Occipital lobe (tissue), 2 donors: ENCODE results near the gene CNTN2. TPM values are rescaled to one million over a fixed set of nuclear protein-coding genes. Genes with fewer than 3 reads are reported as not detected.

Experiments
- DNase-seq: peaks from one replicate; lab custom pipeline; 2025; lab: John Stamatoyannopoulos, UW
- total RNA-seq: library from RNA; depleted of rRNA; stranded (reverse); fragments of >200 nt; gene quantifications from one replicate; pipeline ENCODE4 v1.2.3, GENCODE V29; 2014

Gene CNTN2
- total RNA-seq, 1 donor from 2014 or later, result 22.8 TPM

- no peak for DNase-seq
Observed at GRCh38 chr1:205071801-205072200, 28.8 kb downstream of the CNTN2 start.

- DNase-seq, result no peak
Observed at GRCh38 chr1:205072286-205072685, 29.3 kb downstream of the CNTN2 start.

GRCh38 chr1:205072881-205073280, 29.9 kb downstream of the CNTN2 start:
- no peak for DNase-seq

- DNase-seq, result no peak
Observed at GRCh38 chr1:205073511-205073910, 30.5 kb downstream of the CNTN2 start.

GRCh38 chr1:205074084-205074483, 31.1 kb downstream of the CNTN2 start:
- no peak for DNase-seq

GRCh38 chr1:205074513-205074912, 31.5 kb downstream of the CNTN2 start:
- DNase-seq, result no peak

- no peak for DNase-seq
Observed at GRCh38 chr1:205075642-205076155, 32.7 kb downstream of the CNTN2 start.

- DNase-seq, result no peak
Observed at GRCh38 chr1:205076245-205076761, 33.3 kb downstream of the CNTN2 start.

GRCh38 chr1:205077158-205077933, 34.3 kb downstream of the CNTN2 start:
- no peak for DNase-seq

GRCh38 chr1:205077934-205078311, 34.9 kb downstream of the CNTN2 start:
- DNase-seq, result no peak

GRCh38 chr1:205082431-205082830, 39.4 kb downstream of the CNTN2 start:
- DNase-seq, result no peak

- no peak for DNase-seq
Observed at GRCh38 chr1:205084360-205084759, 41.3 kb downstream of the CNTN2 start, which contains the start of gene TMEM81. Gene TMEM81 (minus strand): TSS chr1:205084460. CDS start chr1:205084320, 140 bp downstream.

GRCh38 chr1:205088341-205088740, 45.3 kb downstream of the CNTN2 start:
- no peak for DNase-seq

- DNase-seq, result no peak
Observed at GRCh38 chr1:205091043-205091740, 48.2 kb downstream of the CNTN2 start.

GRCh38 chr1:205095422-205095821, 52.4 kb downstream of the CNTN2 start:
- DNase-seq, result no peak

GRCh38 chr1:205098242-205098641, 55.2 kb downstream of the CNTN2 start:
- DNase-seq, result no peak

- DNase-seq, result no peak
Observed at GRCh38 chr1:205102404-205102803, 59.4 kb downstream of the CNTN2 start.

GRCh38 chr1:205107327-205107726, 64.3 kb downstream of the CNTN2 start:
- no peak for DNase-seq

GRCh38 chr1:205108464-205108863, 65.5 kb downstream of the CNTN2 start:
- DNase-seq, result no peak

GRCh38 chr1:205109269-205109668, 66.3 kb downstream of the CNTN2 start:
- DNase-seq, result no peak

GRCh38 chr1:205109711-205110110, 66.7 kb downstream of the CNTN2 start:
- DNase-seq, result no peak

GRCh38 chr1:205111354-205111753, 68.3 kb downstream of the CNTN2 start:
- DNase-seq, result no peak
